Endothelial cell of umbilical vein (primary cell): ENCODE data around the gene LTF. TPM values are rescaled to one million over a fixed set of nuclear protein-coding genes. Genes with fewer than 3 reads are reported as not detected.
"Not testable (repeated sequence)": the region's sequence is repeated elsewhere in the genome, so short reads cannot be mapped to it uniquely, and the experiment has no call there.

Source experiments
- BruUV-seq: library from RNA; stranded (reverse); fragments of 400-500 nt; replicated peaks from 2 replicates; lab custom pipeline; 2021; lab: Mats Ljungman, UMichigan
- CTCF ChIA-PET: fragments of 300-600, 350-600 bp; sonication (Branson Sonifier 250); formaldehyde crosslinking; loops from one replicate; lab custom pipeline; 2021; ENCODE audit warnings: antibody characterized with exemption, inconsistent platforms; lab: Charles Lee
- POLR2A ChIA-PET: fragments of 300-600, 350-600 bp; sonication (Branson Sonifier 250); formaldehyde crosslinking; loops from one replicate; lab custom pipeline; 2021; ENCODE audit warnings: antibody characterized with exemption, inconsistent platforms; lab: Charles Lee
- DNase-seq: peaks from one replicate; pipeline ENCODE4 v3.0.0-alpha.2; 2011; ENCODE audit warnings: low read depth, low spot score
- FAIRE-seq: peaks from 2 replicates; lab custom pipeline; 2011; peaks lifted over from hg19 to GRCh38; lab: Jason Lieb, UNC
- H2AFZ ChIP-seq: 2 replicates; pipeline ENCODE4 v1.6.0; 2012; ENCODE audit warnings: low read depth, low read length, control low read depth, inconsistent platforms
- H3K27ac ChIP-seq: 2 replicates; pipeline ENCODE4 v1.5.1; 2011; ENCODE audit warnings: low read depth, mild to moderate bottlenecking, control low read depth, low read length, moderate library complexity; ENCODE audit not compliant: insufficient read depth
- H3K27me3 ChIP-seq, 2 experiments: 2 replicates each; pipeline versions ENCODE4 v1.6.0 to v1.6.1; 2011; ENCODE audit warnings: low read length in 2 of 2, mixed read lengths in 1 of 2; ENCODE audit not compliant: control insufficient read depth in 2 of 2, insufficient read depth in 2 of 2
- H3K36me3 ChIP-seq, 2 experiments: 2 replicates in 1 of 2; 3 replicates in 1 of 2; pipeline ENCODE4 v1.5.1; 2011; ENCODE audit warnings: low read length in 2 of 2, mild to moderate bottlenecking in 1 of 2, moderate library complexity in 1 of 2; ENCODE audit not compliant: control insufficient read depth in 2 of 2, insufficient read depth in 2 of 2; ENCODE audit errors: extremely low read depth in 1 of 2
- H3K4me1 ChIP-seq: 3 replicates; pipeline ENCODE4 v1.5.1; 2011; ENCODE audit warnings: mild to moderate bottlenecking, low read length; ENCODE audit not compliant: control insufficient read depth, insufficient read depth; ENCODE audit errors: extremely low read depth
- H3K4me2 ChIP-seq: 2 replicates; pipeline ENCODE4 v1.6.1; 2011; ENCODE audit warnings: low read length, control low read depth, mixed read lengths; ENCODE audit not compliant: insufficient read depth
- H3K4me3 ChIP-seq, 3 experiments: fragments of 200-600 bp in 1 of 3; sonication (generic), shearing (Covaris generic) in 1 of 3; replicated peaks in 1 of 3; 2 replicates each; pipeline ENCODE4 v1.5.1; 2011 to 2016; ENCODE audit warnings: control low read depth in 3 of 3, low read length in 3 of 3, mild to moderate bottlenecking in 2 of 3, inconsistent platforms in 1 of 3, low read depth in 1 of 3, moderate library complexity in 1 of 3; ENCODE audit not compliant: insufficient read depth in 1 of 3
- H3K79me2 ChIP-seq: 2 replicates; pipeline ENCODE4 v1.6.0; 2012; ENCODE audit warnings: low read length, inconsistent platforms; ENCODE audit not compliant: control insufficient read depth, insufficient read depth
- H3K9ac ChIP-seq: replicated peaks from 2 replicates; pipeline ENCODE3; 2011; ENCODE audit warnings: low read length, control low read depth; ENCODE audit not compliant: insufficient read depth; ENCODE audit errors: extremely low read depth
- H3K9me1 ChIP-seq: replicated peaks from 3 replicates; pipeline ENCODE4 v1.6.0; 2011; ENCODE audit warnings: mild to moderate bottlenecking, low read length; ENCODE audit not compliant: control insufficient read depth, insufficient read depth; ENCODE audit errors: extremely low read depth
- H3K9me3 ChIP-seq: replicated peaks from 2 replicates; pipeline ENCODE4 v1.5.1; 2012; ENCODE audit warnings: low read length, inconsistent platforms; ENCODE audit not compliant: control insufficient read depth, insufficient read depth
- H4K20me1 ChIP-seq: replicated peaks from 2 replicates; pipeline ENCODE3; 2011; ENCODE audit warnings: mild to moderate bottlenecking, low read length; ENCODE audit not compliant: control insufficient read depth, insufficient read depth; ENCODE audit errors: extremely low read depth
- EZH2 ChIP-seq: IDR thresholded peaks from 2 replicates; pipeline ENCODE4 v1.6.1; 2012; ENCODE audit warnings: borderline replicate concordance, low read depth, mild to moderate bottlenecking, moderate library complexity, low read length, inconsistent platforms; ENCODE audit not compliant: severe bottlenecking
- FOS ChIP-seq: IDR thresholded peaks from 2 replicates; pipeline ENCODE4 v1.6.1; 2011; ENCODE audit warnings: mild to moderate bottlenecking, low read length, moderate library complexity, borderline replicate concordance; ENCODE audit not compliant: insufficient read depth
- GATA2 ChIP-seq: IDR thresholded peaks from 2 replicates; pipeline ENCODE4 v1.7.0; 2011; ENCODE audit warnings: low read depth, mild to moderate bottlenecking, moderate library complexity, mixed read lengths, low read length; ENCODE audit not compliant: insufficient read length, insufficient read depth
- JUN ChIP-seq: IDR thresholded peaks from 2 replicates; pipeline ENCODE4 v1.6.1; 2011; ENCODE audit warnings: borderline replicate concordance, low read depth; ENCODE audit not compliant: insufficient read length, insufficient read depth
- MYC ChIP-seq: IDR thresholded peaks from one replicate; pipeline ENCODE4 v1.6.1; 2011; ENCODE audit warnings: mild to moderate bottlenecking, low read depth, low read length
- POLR2A ChIP-seq: IDR thresholded peaks from 2 replicates; pipeline ENCODE4 v1.6.1; 2012; ENCODE audit warnings: low read depth, mild to moderate bottlenecking, control low read depth, low read length
- POLR2AphosphoS5 ChIP-seq: IDR thresholded peaks from 2 replicates; pipeline ENCODE4 v1.6.1; 2012; ENCODE audit warnings: low read depth, mild to moderate bottlenecking, control low read depth, low read length, moderate library complexity; ENCODE audit not compliant: insufficient read depth
- dilution Hi-C: fragments of 300-500 bp; cut with MboI; formaldehyde crosslinking; loops from one replicate; pipeline ENCODE4 v1.15.0; 2019; ENCODE audit warnings: low sequenced_read_pairs; ENCODE audit not compliant: extremely low pct_ligation_motif_present
- intact Hi-C: fragments of 100-400 bp; cut with micrococcal nuclease; formaldehyde crosslinking; loops from one replicate; pipeline ENCODE4 v1.10.0; 2022
- polyA plus RNA-seq, 4 experiments: library from polyadenylated mRNA; depleted of rRNA in 3 of 4; stranded (reverse) in 3 of 4; unstranded in 1 of 4; fragments of >200 nt; gene quantifications; 2 replicates each; pipeline versions ENCODE4 v1.2.1 to v1.2.3, GENCODE V29; 2011 to 2012; ENCODE audit warnings: missing spikeins in 1 of 4
- total RNA-seq: library from RNA; stranded (reverse); gene quantifications from 2 replicates; pipeline ENCODE4 v1.2.3, GENCODE V29; 2021
- TF ChIP-seq, protein P1 (sequence below): IDR thresholded peaks from 2 replicates; pipeline ENCODE4 v1.6.1; 2011; ENCODE audit not compliant: insufficient read depth, insufficient read length
- TF ChIP-seq, protein P2 (sequence below), 2 donors: IDR thresholded peaks; 1 replicate in 1 of 2; 2 replicates in 1 of 2; pipeline ENCODE4 v1.5.1; 2011; ENCODE audit warnings: low read length in 2 of 2, mild to moderate bottlenecking in 2 of 2, moderate library complexity in 2 of 2, control low read depth in 1 of 2, inconsistent platforms in 1 of 2, low read depth in 1 of 2; ENCODE audit not compliant: insufficient read depth in 1 of 2; ENCODE audit errors: extremely low read depth in 1 of 2

Gene LTF
- total and polyA plus RNA-seq, 2 donors (not counting 3 experiments of a cell fraction or from before 2014, with no cell fraction given), result not detected

DNA sequence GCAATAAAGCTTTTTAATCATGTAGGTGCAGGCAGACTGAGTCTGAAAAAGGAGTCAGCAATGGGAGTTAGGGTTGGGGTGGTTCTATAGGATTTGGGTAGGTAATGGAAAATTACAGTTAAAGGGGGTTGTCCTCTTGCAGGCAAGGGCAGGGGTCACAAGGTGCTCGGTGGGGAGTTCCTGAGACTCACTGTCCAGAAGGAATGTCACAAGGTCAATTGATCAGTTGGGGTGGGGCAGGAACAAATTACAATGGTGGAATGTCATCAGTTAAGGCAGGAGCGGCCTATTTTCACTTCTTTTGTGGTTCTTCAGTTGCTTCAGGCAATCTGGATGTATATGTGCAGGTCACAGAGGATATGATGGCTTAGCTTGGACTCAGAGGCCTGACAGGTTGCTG is 71.7 kb downstream of the LTF start:
- FAIRE-seq (no peak), DNase-seq (no peak)
- CTCF ChIA-PET, result interaction anchor here (1.0 kb wide), 2 partner anchors 10 to 15 kb away, joined by 3 to 4 read pairs; no protein-coding TSS in a partner anchor
- dilution Hi-C loops (no loop called here), intact Hi-C loops (no loop called here)
- Histone ChIP-seq H3K4me3 (no peak overlapping the region), H2AFZ (no peak overlapping the region), H3K36me3 (no peaks in the 10 kb centered on the region), H3K9me3 (no peaks in the 10 kb centered on the region), H3K79me2 (no peaks in the 10 kb centered on the region), H3K27me3 (no peaks in the 10 kb centered on the region), H3K9ac (no peak overlapping the region), H4K20me1 (no peaks in the 10 kb centered on the region), H3K9me1 (no peaks in the 10 kb centered on the region), H3K4me2 (no peak overlapping the region), H3K27ac (no peak overlapping the region), H3K4me1 (no peaks in the 10 kb centered on the region)
- no TSS peak for BruUV-seq
- TF ChIP-seq GATA2 (no peak), POLR2AphosphoS5 (no peak), EZH2 (no peak), MYC (no peak), FOS (no peak), JUN (no peak), POLR2A (no peak)
- TF ChIP-seq, protein P1, sequence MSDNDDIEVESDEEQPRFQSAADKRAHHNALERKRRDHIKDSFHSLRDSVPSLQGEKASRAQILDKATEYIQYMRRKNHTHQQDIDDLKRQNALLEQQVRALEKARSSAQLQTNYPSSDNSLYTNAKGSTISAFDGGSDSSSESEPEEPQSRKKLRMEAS, result no peak
- TF ChIP-seq, protein P2, sequence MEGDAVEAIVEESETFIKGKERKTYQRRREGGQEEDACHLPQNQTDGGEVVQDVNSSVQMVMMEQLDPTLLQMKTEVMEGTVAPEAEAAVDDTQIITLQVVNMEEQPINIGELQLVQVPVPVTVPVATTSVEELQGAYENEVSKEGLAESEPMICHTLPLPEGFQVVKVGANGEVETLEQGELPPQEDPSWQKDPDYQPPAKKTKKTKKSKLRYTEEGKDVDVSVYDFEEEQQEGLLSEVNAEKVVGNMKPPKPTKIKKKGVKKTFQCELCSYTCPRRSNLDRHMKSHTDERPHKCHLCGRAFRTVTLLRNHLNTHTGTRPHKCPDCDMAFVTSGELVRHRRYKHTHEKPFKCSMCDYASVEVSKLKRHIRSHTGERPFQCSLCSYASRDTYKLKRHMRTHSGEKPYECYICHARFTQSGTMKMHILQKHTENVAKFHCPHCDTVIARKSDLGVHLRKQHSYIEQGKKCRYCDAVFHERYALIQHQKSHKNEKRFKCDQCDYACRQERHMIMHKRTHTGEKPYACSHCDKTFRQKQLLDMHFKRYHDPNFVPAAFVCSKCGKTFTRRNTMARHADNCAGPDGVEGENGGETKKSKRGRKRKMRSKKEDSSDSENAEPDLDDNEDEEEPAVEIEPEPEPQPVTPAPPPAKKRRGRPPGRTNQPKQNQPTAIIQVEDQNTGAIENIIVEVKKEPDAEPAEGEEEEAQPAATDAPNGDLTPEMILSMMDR (IDR thresholded peaks at IDR 0.05; ENCODE audit: extremely low read depth in 1 of 2, insufficient read depth in 1 of 2, low read depth in 1 of 2, low read length in 2 of 2), result no peak
- POLR2A ChIA-PET, result no interaction called here

DNA sequence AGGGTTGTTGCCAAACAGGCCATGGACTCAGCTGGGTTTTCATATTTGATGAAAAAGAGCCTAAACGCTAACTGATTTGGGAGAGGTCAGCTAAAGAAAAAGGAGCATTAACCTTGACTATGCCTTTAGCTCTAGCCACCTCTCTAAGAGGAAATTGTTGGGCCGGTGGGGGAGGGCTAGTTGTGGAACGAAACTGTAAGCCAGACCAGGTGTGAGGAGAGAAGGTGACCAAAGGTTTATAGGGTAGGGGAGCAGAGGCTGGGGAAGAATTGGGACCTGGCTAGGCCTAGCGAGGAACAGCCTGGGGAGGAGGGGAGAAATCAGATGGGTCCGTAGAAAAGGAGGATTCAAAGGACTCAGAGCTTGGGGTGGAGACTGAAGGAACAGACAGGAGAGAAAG is 73.2 kb downstream of the LTF start:
- H3K9ac ChIP-seq, H3K9me1 ChIP-seq, H2AFZ ChIP-seq, H4K20me1 ChIP-seq, H3K4me1 ChIP-seq, POLR2A ChIA-PET, BruUV-seq, H3K27me3 ChIP-seq, H3K79me2 ChIP-seq, intact Hi-C loops, dilution Hi-C loops, H3K4me2 ChIP-seq, H3K4me3 ChIP-seq, FAIRE-seq, H3K9me3 ChIP-seq, H3K36me3 ChIP-seq, DNase-seq, H3K27ac ChIP-seq: not testable (repeated sequence)
- CTCF ChIA-PET, result interaction anchor here (0.6 kb wide), 1 partner anchor 46 kb away, joined by 3 read pairs; no protein-coding TSS in a partner anchor
